Measurements from ENCODE around the gene ADAMTS7. TPM values are rescaled to one million over a fixed set of nuclear protein-coding genes. Genes with fewer than 3 reads are reported as not detected.

Gene ADAMTS7
- total and polyA plus RNA-seq, 2 of the 13 experiments (the other 11 are each of a cell fraction or from before 2014, with no cell fraction given): 0.09 to 0.12 TPM

- TF ChIP-seq THRA (CRISPR knock-in tag; IDR thresholded peaks at IDR 0.05; ENCODE audit: borderline replicate concordance) (peak; percentile 46; the same call in 1 of the 2 replicates), FOXA3 (CRISPR knock-in tag; IDR thresholded peaks at IDR 0.05) (peak; percentile 32; the same call in 1 of the 2 replicates), NFIC (IDR thresholded peaks at IDR 0.05; ENCODE audit: low read length) (no peak), ZSCAN21 (CRISPR knock-in tag; IDR thresholded peaks at IDR 0.05; ENCODE audit: borderline replicate concordance) (no peak), NAIF1 (CRISPR knock-in tag; IDR thresholded peaks at IDR 0.05; ENCODE audit: borderline replicate concordance) (no peak), ZBTB44 (CRISPR knock-in tag; IDR thresholded peaks at IDR 0.05) (no peak), MAF1 (CRISPR knock-in tag; IDR thresholded peaks at IDR 0.05; ENCODE audit: borderline replicate concordance) (peak; percentile 98), PHB2 (IDR thresholded peaks at IDR 0.05; ENCODE audit: partially characterized antibody) (no peak), ZNF24 (IDR thresholded peaks at IDR 0.05) (peak; percentile 99), ZNF549 (CRISPR knock-in tag; IDR thresholded peaks at IDR 0.05) (no peak), ARHGAP35 (CRISPR knock-in tag; IDR thresholded peaks at IDR 0.05; ENCODE audit: borderline replicate concordance) (no peak), HCFC1 (IDR thresholded peaks at IDR 0.05; ENCODE audit: low read depth, low read length) (no peak), ZNF576 (CRISPR knock-in tag; IDR thresholded peaks at IDR 0.05) (no peak), SIX4 (CRISPR knock-in tag; IDR thresholded peaks at IDR 0.05) (no peak), KLF15 (CRISPR knock-in tag; IDR thresholded peaks at IDR 0.05; ENCODE audit: borderline replicate concordance) (no peak), ZFP36L1 (CRISPR knock-in tag; IDR thresholded peaks at IDR 0.05) (no peak), SP1 (IDR thresholded peaks at IDR 0.05) (no peak), SP1 (CRISPR knock-in tag; IDR thresholded peaks at IDR 0.05) (peak; percentile 32; the same call in 1 of the 2 replicates), ZBTB7A (CRISPR knock-in tag; IDR thresholded peaks at IDR 0.05) (no peak), ZNF30 (CRISPR knock-in tag; IDR thresholded peaks at IDR 0.05) (no peak), SOX6 (IDR thresholded peaks at IDR 0.05) (no peak), SOX6 (CRISPR knock-in tag; IDR thresholded peaks at IDR 0.05) (no peak), ZNF780A (CRISPR knock-in tag; IDR thresholded peaks at IDR 0.05) (no peak), ZZZ3 (CRISPR knock-in tag; IDR thresholded peaks at IDR 0.05; ENCODE audit: borderline replicate concordance) (no peak), MYPOP (CRISPR knock-in tag; IDR thresholded peaks at IDR 0.05) (no peak), ZNF709 (CRISPR knock-in tag; IDR thresholded peaks at IDR 0.05) (no peak), RORA (CRISPR knock-in tag; IDR thresholded peaks at IDR 0.05) (no peak), POLR2AphosphoS2 (IDR thresholded peaks at IDR 0.05; ENCODE audit: low read depth, low read length) (no peak)
These were observed 48.9 kb upstream of the ADAMTS7 start (continued) for GRCh38 chr15:78859971-78860719.
